ENCODE results near the gene CREB3.

DNA sequence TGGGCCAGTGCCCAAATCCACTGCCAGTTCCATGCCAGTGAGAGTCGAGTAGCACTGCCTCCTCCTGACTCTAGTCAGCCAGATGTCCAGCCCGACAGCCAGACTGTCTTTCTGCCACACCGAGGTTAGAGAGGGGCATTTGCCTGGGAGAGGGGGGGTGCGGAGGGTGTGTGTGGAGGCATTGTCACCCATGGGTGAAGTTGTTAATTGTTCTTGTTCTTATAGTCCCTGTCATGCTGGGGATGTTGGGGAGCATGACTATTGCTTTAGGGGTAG lies 17.7 kb downstream of the CREB3 start:
- TF ChIP-seq, protein P1, sequence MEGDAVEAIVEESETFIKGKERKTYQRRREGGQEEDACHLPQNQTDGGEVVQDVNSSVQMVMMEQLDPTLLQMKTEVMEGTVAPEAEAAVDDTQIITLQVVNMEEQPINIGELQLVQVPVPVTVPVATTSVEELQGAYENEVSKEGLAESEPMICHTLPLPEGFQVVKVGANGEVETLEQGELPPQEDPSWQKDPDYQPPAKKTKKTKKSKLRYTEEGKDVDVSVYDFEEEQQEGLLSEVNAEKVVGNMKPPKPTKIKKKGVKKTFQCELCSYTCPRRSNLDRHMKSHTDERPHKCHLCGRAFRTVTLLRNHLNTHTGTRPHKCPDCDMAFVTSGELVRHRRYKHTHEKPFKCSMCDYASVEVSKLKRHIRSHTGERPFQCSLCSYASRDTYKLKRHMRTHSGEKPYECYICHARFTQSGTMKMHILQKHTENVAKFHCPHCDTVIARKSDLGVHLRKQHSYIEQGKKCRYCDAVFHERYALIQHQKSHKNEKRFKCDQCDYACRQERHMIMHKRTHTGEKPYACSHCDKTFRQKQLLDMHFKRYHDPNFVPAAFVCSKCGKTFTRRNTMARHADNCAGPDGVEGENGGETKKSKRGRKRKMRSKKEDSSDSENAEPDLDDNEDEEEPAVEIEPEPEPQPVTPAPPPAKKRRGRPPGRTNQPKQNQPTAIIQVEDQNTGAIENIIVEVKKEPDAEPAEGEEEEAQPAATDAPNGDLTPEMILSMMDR (IDR thresholded peaks at IDR 0.05 in 4 of 5, conservative IDR thresholded peaks at IDR 0.05 in 1 of 5) = no peak
- TF ChIP-seq POLR2A (IDR thresholded peaks at IDR 0.05) = no peak
